ENCODE results near the gene HPS1. TPM values are rescaled to one million over a fixed set of nuclear protein-coding genes. Genes with fewer than 3 reads are reported as not detected.

The HPS1 gene
- total RNA-seq, 1 donor from 2014 or later: 34.7 TPM

DNA sequence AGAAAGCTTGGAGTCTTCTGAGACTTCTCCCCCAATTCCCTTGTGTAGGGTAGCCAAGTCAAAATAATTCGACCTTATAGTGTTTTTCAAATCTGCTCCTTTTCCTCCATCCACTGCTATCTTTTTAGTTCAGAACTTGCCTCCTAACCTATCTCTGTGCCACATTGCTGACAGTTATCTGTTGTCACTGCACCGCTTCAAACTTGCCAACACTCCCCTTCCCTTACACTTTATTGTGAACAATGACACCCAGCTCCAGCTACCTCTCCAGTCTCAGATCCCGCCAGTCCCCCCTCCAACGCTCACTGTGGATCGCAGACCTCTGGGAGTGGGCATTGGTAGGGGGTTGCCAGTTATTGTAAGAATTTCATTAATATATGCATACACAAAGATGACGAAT, 16.3 kb upstream of the HPS1 start:
- H3K27ac ChIP-seq (ENCODE audit: low read depth, low read length): no peak overlapping the region
- no peak overlapping the region for H3K4me3 ChIP-seq (ENCODE audit: insufficient read depth, low read depth, low read length)
- no peak overlapping the region for H3K4me2 ChIP-seq (ENCODE audit: low read length)
- Mint-ChIP-seq H3K4me3 (ENCODE audit: unreplicated experiment) (no peak overlapping the region), H3K27me3 (ENCODE audit: low read depth, unreplicated experiment) (peaks cover 6% of the 10 kb centered on the region), H3K9me3 (ENCODE audit: unreplicated experiment) (no peaks in the 10 kb centered on the region), H3K36me3 (ENCODE audit: low read depth, unreplicated experiment) (no peaks in the 10 kb centered on the region), H3K4me1 (ENCODE audit: low read depth, unreplicated experiment) (peaks cover 18% of the 10 kb centered on the region), H3K27ac (ENCODE audit: unreplicated experiment) (no peak overlapping the region)
- no peaks in the 10 kb centered on the region for H3K36me3 ChIP-seq (ENCODE audit: insufficient read depth, low read length)
- H4K20me1 ChIP-seq (ENCODE audit: insufficient read depth, low read length): no peaks in the 10 kb centered on the region
- FAIRE-seq (no peak), DNase-seq (ENCODE audit: low read depth) (no peak)
- no peak overlapping the region for H3K9ac ChIP-seq (ENCODE audit: low read length)
- TF ChIP-seq EZH2 (IDR thresholded peaks at IDR 0.05; ENCODE audit: insufficient read depth, low read length): no peak
- TF ChIP-seq, protein P1, sequence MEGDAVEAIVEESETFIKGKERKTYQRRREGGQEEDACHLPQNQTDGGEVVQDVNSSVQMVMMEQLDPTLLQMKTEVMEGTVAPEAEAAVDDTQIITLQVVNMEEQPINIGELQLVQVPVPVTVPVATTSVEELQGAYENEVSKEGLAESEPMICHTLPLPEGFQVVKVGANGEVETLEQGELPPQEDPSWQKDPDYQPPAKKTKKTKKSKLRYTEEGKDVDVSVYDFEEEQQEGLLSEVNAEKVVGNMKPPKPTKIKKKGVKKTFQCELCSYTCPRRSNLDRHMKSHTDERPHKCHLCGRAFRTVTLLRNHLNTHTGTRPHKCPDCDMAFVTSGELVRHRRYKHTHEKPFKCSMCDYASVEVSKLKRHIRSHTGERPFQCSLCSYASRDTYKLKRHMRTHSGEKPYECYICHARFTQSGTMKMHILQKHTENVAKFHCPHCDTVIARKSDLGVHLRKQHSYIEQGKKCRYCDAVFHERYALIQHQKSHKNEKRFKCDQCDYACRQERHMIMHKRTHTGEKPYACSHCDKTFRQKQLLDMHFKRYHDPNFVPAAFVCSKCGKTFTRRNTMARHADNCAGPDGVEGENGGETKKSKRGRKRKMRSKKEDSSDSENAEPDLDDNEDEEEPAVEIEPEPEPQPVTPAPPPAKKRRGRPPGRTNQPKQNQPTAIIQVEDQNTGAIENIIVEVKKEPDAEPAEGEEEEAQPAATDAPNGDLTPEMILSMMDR (IDR thresholded peaks at IDR 0.05; ENCODE audit: insufficient read depth, low read depth, low read length): no peak
- no peaks in the 10 kb centered on the region for H3K27me3 ChIP-seq (ENCODE audit: insufficient read depth, low read length)
- H2AFZ ChIP-seq (ENCODE audit: low read depth, low read length): no peak overlapping the region
- H3K4me1 ChIP-seq (ENCODE audit: insufficient read depth, low read length): peaks cover 23% of the 10 kb centered on the region
- no peaks in the 10 kb centered on the region for H3K9me3 ChIP-seq (ENCODE audit: insufficient read depth, low read depth, low read length)
- H3K79me2 ChIP-seq (ENCODE audit: insufficient read depth, low read length): no peaks in the 10 kb centered on the region

DNA sequence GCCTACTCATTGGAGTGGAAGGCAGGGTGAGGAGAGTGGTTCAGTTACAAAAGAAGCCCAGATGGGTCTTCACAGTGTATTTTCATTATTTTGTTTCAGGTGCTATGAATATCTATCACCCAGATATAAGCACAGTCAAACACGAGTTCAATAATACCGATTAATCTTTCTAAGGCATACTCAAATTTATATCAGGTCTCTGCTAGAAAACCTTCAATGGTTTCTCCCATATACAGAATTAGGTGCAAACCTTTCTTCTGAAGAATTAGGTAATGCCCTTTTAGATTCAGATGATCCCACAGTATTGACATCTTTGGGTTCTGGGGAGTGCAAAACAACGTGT, 14.7 kb upstream of the HPS1 start:
- no peaks in the 10 kb centered on the region for H3K79me2 ChIP-seq (ENCODE audit: insufficient read depth, low read length)
- peak overlapping the region; percentile 84 for H3K27ac ChIP-seq (ENCODE audit: low read depth, low read length)
- FAIRE-seq (no peak), DNase-seq (ENCODE audit: low read depth) (no peak)
- Mint-ChIP-seq H3K4me1 (ENCODE audit: low read depth, unreplicated experiment) (peaks cover 16% of the 10 kb centered on the region), H3K4me3 (ENCODE audit: unreplicated experiment) (no peak overlapping the region), H3K9me3 (ENCODE audit: unreplicated experiment) (no peaks in the 10 kb centered on the region), H3K27me3 (ENCODE audit: low read depth, unreplicated experiment) (peaks cover 9% of the 10 kb centered on the region), H3K27ac (ENCODE audit: unreplicated experiment) (peak overlapping the region; percentile 88), H3K36me3 (ENCODE audit: low read depth, unreplicated experiment) (no peaks in the 10 kb centered on the region)
- no peaks in the 10 kb centered on the region for H3K9me3 ChIP-seq (ENCODE audit: insufficient read depth, low read depth, low read length)
- H3K4me1 ChIP-seq (ENCODE audit: insufficient read depth, low read length): peaks cover 18% of the 10 kb centered on the region
- peak overlapping the region; percentile 59 for H3K4me2 ChIP-seq (ENCODE audit: low read length)
- peak overlapping the region; percentile 34 for H3K9ac ChIP-seq (ENCODE audit: low read length)
- TF ChIP-seq EZH2 (IDR thresholded peaks at IDR 0.05; ENCODE audit: insufficient read depth, low read length): no peak
- TF ChIP-seq, protein P1 (IDR thresholded peaks at IDR 0.05; ENCODE audit: insufficient read depth, low read depth, low read length): no peak
- no peaks in the 10 kb centered on the region for H4K20me1 ChIP-seq (ENCODE audit: insufficient read depth, low read length)
- H2AFZ ChIP-seq (ENCODE audit: low read depth, low read length): peak overlapping the region; percentile 47
- H3K4me3 ChIP-seq (ENCODE audit: insufficient read depth, low read depth, low read length): peak overlapping the region; percentile 4
- no peaks in the 10 kb centered on the region for H3K27me3 ChIP-seq (ENCODE audit: insufficient read depth, low read length)
- H3K36me3 ChIP-seq (ENCODE audit: insufficient read depth, low read length): no peaks in the 10 kb centered on the region

DNA sequence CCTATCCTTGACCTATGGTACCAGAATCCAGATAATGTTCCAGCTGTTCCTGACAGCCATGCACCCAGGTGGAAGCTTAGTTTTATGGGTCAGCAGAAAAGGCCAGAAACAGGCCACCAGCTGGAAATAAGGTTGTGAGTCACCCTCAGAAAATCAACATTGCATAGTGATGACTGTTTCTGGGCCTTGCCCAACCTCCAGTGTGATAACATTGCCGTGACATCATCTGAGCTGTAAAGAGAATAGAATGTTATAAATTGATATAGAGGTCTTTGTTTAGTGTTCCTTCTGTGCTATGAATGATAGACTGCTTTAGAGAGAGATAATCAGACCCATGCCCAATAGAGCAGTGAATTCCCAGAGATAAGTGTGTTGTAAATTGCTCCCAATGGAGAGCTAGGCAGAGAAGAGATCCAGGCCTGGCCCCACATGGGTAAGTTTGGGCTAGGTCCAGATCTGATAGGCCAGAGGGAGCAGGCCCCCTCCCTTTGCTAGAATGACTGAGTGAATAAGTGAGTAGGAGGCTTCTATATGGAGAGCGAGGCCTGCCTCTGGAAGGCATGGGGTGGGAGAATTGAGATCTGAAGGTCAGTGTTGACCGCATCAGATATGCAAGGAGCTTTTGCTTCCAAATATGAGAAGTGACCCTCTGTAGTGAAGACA, 14.2 kb upstream of the HPS1 start:
- H3K4me3 Mint-ChIP-seq (ENCODE audit: unreplicated experiment): no peak overlapping the region
- H3K79me2 ChIP-seq (ENCODE audit: insufficient read depth, low read length): no peaks in the 10 kb centered on the region
- peaks cover 16% of the 10 kb centered on the region for H3K4me1 Mint-ChIP-seq (ENCODE audit: low read depth, unreplicated experiment)
- peak; percentile 93 for DNase-seq (ENCODE audit: low read depth)
- H3K27me3 Mint-ChIP-seq (ENCODE audit: low read depth, unreplicated experiment): peaks cover 7% of the 10 kb centered on the region
- H3K27me3 ChIP-seq (ENCODE audit: insufficient read depth, low read length): no peaks in the 10 kb centered on the region
- H3K9me3 ChIP-seq (ENCODE audit: insufficient read depth, low read depth, low read length): no peaks in the 10 kb centered on the region
- H3K9ac ChIP-seq (ENCODE audit: low read length): peak overlapping the region; percentile 34
- H3K4me3 ChIP-seq (ENCODE audit: insufficient read depth, low read depth, low read length): peak overlapping the region; percentile 4
- no peaks in the 10 kb centered on the region for H3K36me3 Mint-ChIP-seq (ENCODE audit: low read depth, unreplicated experiment)
- H3K27ac Mint-ChIP-seq (ENCODE audit: unreplicated experiment): peak overlapping the region; percentile 88
- peak; percentile 98 for FAIRE-seq
- H3K9me3 Mint-ChIP-seq (ENCODE audit: unreplicated experiment): no peaks in the 10 kb centered on the region
- peak overlapping the region; percentile 47 for H2AFZ ChIP-seq (ENCODE audit: low read depth, low read length)
- peak overlapping the region; percentile 84 for H3K27ac ChIP-seq (ENCODE audit: low read depth, low read length)
- peak overlapping the region; percentile 59 for H3K4me2 ChIP-seq (ENCODE audit: low read length)
- H3K4me1 ChIP-seq (ENCODE audit: insufficient read depth, low read length): peaks cover 18% of the 10 kb centered on the region
- no peak for TF ChIP-seq EZH2 (IDR thresholded peaks at IDR 0.05; ENCODE audit: insufficient read depth, low read length)
- TF ChIP-seq, protein P1 (IDR thresholded peaks at IDR 0.05; ENCODE audit: insufficient read depth, low read depth, low read length): no peak
- H3K36me3 ChIP-seq (ENCODE audit: insufficient read depth, low read length): no peaks in the 10 kb centered on the region
- H4K20me1 ChIP-seq (ENCODE audit: insufficient read depth, low read length): no peaks in the 10 kb centered on the region
